GM19238 (cell line): ENCODE results near the gene PSMA1.
"Not testable (repeated sequence)": the region's sequence is repeated elsewhere in the genome, so short reads cannot be mapped to it uniquely, and the experiment has no call there.

Experiments used
- DNase-seq: peaks from one replicate; pipeline ENCODE4 v3.0.0; 2011; ENCODE audit warnings: low spot score; ENCODE audit not compliant: insufficient read length

The PSMA1 gene

GRCh38 chr11:14535166-14535565, 15.0 kb upstream of the PSMA1 start:
- not testable (repeated sequence) for DNase-seq

- no peak for DNase-seq
Observed at GRCh38 chr11:14529951-14530350, 9.8 kb upstream of the PSMA1 start.

- no peak for DNase-seq
Observed at GRCh38 chr11:14529321-14529720, 9.1 kb upstream of the PSMA1 start.

GRCh38 chr11:14522801-14523200, 2.6 kb upstream of the PSMA1 start:
- DNase-seq = no peak

- no peak for DNase-seq
Observed at GRCh38 chr11:14522245-14522644, 2.1 kb upstream of the PSMA1 start.

GRCh38 chr11:14520747-14521151, 563 bp upstream of the PSMA1 start:
- no peak for DNase-seq

- no peak for DNase-seq
Observed at GRCh38 chr11:14519597-14519916, 629 bp downstream of the PSMA1 start.

- no peak for DNase-seq
Observed at GRCh38 chr11:14518820-14519219, 1.4 kb downstream of the PSMA1 start.

- no peak for DNase-seq
Observed at GRCh38 chr11:14513800-14514199, 6.4 kb downstream of the PSMA1 start.

- DNase-seq = no peak
Observed at GRCh38 chr11:14506532-14506931, 13.7 kb downstream of the PSMA1 start.

- DNase-seq = no peak
Observed at GRCh38 chr11:14503023-14503422, 17.2 kb downstream of the PSMA1 start.

- no peak for DNase-seq
Observed at GRCh38 chr11:14502039-14502438, 18.1 kb downstream of the PSMA1 start.

GRCh38 chr11:14500181-14500651, 20.0 kb downstream of the PSMA1 start:
- DNase-seq = peak; percentile 22

GRCh38 chr11:14499560-14500180, 20.5 kb downstream of the PSMA1 start, which contains the start of gene COPB1:
Gene COPB1 (minus strand): TSS chr11:14499811. CDS start chr11:14498928, 883 bp downstream.
- DNase-seq = peak; percentile 71

GRCh38 chr11:14499178-14499559, 21.0 kb downstream of the PSMA1 start:
- DNase-seq = peak; percentile 12

GRCh38 chr11:14480716-14481115, 39.5 kb downstream of the PSMA1 start:
- DNase-seq = no peak

GRCh38 chr11:14471127-14471526, 49.1 kb downstream of the PSMA1 start:
- no peak for DNase-seq

GRCh38 chr11:14463623-14464022, 56.6 kb downstream of the PSMA1 start:
- no peak for DNase-seq

- DNase-seq = no peak
Observed at GRCh38 chr11:14460147-14460546, 60.0 kb downstream of the PSMA1 start.

GRCh38 chr11:14458377-14458776, 61.8 kb downstream of the PSMA1 start:
- no peak for DNase-seq

- DNase-seq = no peak
Observed at GRCh38 chr11:14455648-14456430, 64.3 kb downstream of the PSMA1 start.
